Ovary (tissue), 9 donors: ENCODE data around the gene WDR41. TPM values are rescaled to one million over a fixed set of nuclear protein-coding genes. Genes with fewer than 3 reads are reported as not detected.

ENCODE experiments used
- DNase-seq, 5 donors: peaks; one replicate each; pipeline ENCODE4 v3.0.0-alpha.2; 2019 to 2020
- H3K27ac ChIP-seq, 2 donors: fragments of 200-600 bp; one replicate each; pipeline versions ENCODE4 v1.5.1 to v1.8.0; 2019 to 2022
- H3K27me3 ChIP-seq: fragments of 200-600 bp; one replicate; pipeline ENCODE4 v1.8.0; 2022
- H3K36me3 ChIP-seq: fragments of 200-600 bp; sonication (generic); one replicate; pipeline ENCODE4 v1.5.1; 2019
- H3K4me1 ChIP-seq: one replicate; pipeline ENCODE4 v1.8.1; 2013; ENCODE audit warnings: mild to moderate bottlenecking, moderate library complexity; ENCODE audit not compliant: insufficient read depth
- H3K4me3 ChIP-seq: fragments of 200-600 bp; sonication (generic); one replicate; pipeline ENCODE4 v1.5.1; 2017
- H3K9me3 ChIP-seq, 2 donors: fragments of 200-600 bp in 1 of 2; sonication (generic) in 1 of 2; one replicate each; pipeline versions ENCODE4 v1.5.1 to v1.8.1; 2013 to 2019; ENCODE audit warnings: mild to moderate bottlenecking in 1 of 2, moderate library complexity in 1 of 2
- CTCF ChIP-seq, 3 donors: fragments of 450-650 bp in 2 of 3; fragments of 200-600 bp in 1 of 3; IDR thresholded peaks; one replicate each; pipeline versions ENCODE4 v1.5.1 to v1.8.0; 2016 to 2022; ENCODE audit warnings: antibody characterized with exemption in 3 of 3, mild to moderate bottlenecking in 1 of 3
- EP300 ChIP-seq: sonication (generic); formaldehyde crosslinking; IDR thresholded peaks from one replicate; pipeline ENCODE4 v1.6.1; 2017; ENCODE audit warnings: antibody characterized with exemption
- POLR2A ChIP-seq: fragments of 450-650 bp; IDR thresholded peaks from one replicate; pipeline ENCODE4 v1.6.1; 2017; ENCODE audit warnings: antibody characterized with exemption, mild to moderate bottlenecking, moderate library complexity
- WGBS, 3 donors: extraction: QIAGEN DNeasy Blood & Tissue Kit in 1 of 3; methylation state at CpG; one replicate each; pipeline versions ENCODE4 v1.1.5 to v1.1.7; 2013 to 2017; 5-methylcytosine and 5-hydroxymethylcytosine counted together
- intact Hi-C, 4 donors: fragments of 100-400 bp; cut with DNase I; formaldehyde crosslinking; loops; one replicate each; pipeline versions ENCODE4 v1.11.0 to v1.15.1; 2022 to 2023
- polyA plus RNA-seq, 2 donors: library from polyadenylated mRNA; stranded (reverse); fragments of 200-250 nt in 1 of 2; fragments of 350-450 nt in 1 of 2; fragmentation: Illumina TruSeq in 1 of 2; extraction: RNeasy Lipid Tissue Mini Kit (QIAGEN cat#74804) in 1 of 2; gene quantifications; one replicate each; pipeline ENCODE4 v1.2.3, GENCODE V29; 2013 to 2014
- total RNA-seq, 7 donors: library from RNA; depleted of rRNA in 2 of 7; stranded (reverse); fragments of >200 nt in 2 of 7; fragmentation: NEBNext Ultra II Directional in 3 of 7; extraction: Animal tissue kit (Norgen Biotek cat#: 25700) in 3 of 7; gene quantifications; one replicate each; pipeline versions ENCODE4 v1.1.0 to v1.2.4, GENCODE V29; 2016 to 2023
- donor health status: DM: no; HTN: no; CAD: no; lungs with moderate emphysema.
- donor health status: DM: no; HTN: no; CAD: no.
- donor health status: Bipolar disorder and iron deficiency.
- donor health status: DM: yes; HTN: yes; CAD: no.
- donor health status: DM: no; HTN: no; CAD: no.
- donor health status: DM: yes; HTN: yes; CAD: no.

Gene WDR41
- total and polyA plus RNA-seq, 9 donors = 7.5 to 45.4 (median 31.9) TPM

GRCh38 chr5:77418162-77418561 lies 74.0 kb downstream of the WDR41 start:
- 57 to 79% (median 67%) methylated on average over 5 of the region's 5 CpGs for WGBS, 3 donors
- intact Hi-C loops = no loop called here
- H3K9me3 ChIP-seq = no peaks in the 10 kb centered on the region

GRCh38 chr5:77413049-77413448 lies 79.1 kb downstream of the WDR41 start:
- no peaks in the 10 kb centered on the region for H3K27me3 ChIP-seq
- no peak overlapping the region for H3K27ac ChIP-seq
- no peak for TF ChIP-seq POLR2A
- no peaks in the 10 kb centered on the region for H3K36me3 ChIP-seq
- H3K4me1 ChIP-seq = no peaks in the 10 kb centered on the region
- intact Hi-C loops = no loop called here
- no peak for DNase-seq
- WGBS, 3 donors = 92 to 93% (median 93%) methylated on average over 7 of the region's 7 CpGs
- no peaks in the 10 kb centered on the region for H3K9me3 ChIP-seq
- H3K4me3 ChIP-seq = no peak overlapping the region

More at GRCh38 chr5:77418162-77418561, 74.0 kb downstream of the WDR41 start:
- no peaks in the 10 kb centered on the region for H3K4me1 ChIP-seq
- no peaks in the 10 kb centered on the region for H3K36me3 ChIP-seq
- no peak overlapping the region for H3K4me3 ChIP-seq
- DNase-seq = no peak
- TF ChIP-seq EP300 = no peak
- TF ChIP-seq CTCF (IDR thresholded peaks at IDR 0.05) = no peak
- TF ChIP-seq POLR2A = no peak
- H3K27me3 ChIP-seq = no peaks in the 10 kb centered on the region
- no peak overlapping the region for H3K27ac ChIP-seq

- Histone ChIP-seq H3K4me3 (no peak overlapping the region), H3K36me3 (no peaks in the 10 kb centered on the region), H3K27me3 (no peaks in the 10 kb centered on the region), H3K4me1 (no peaks in the 10 kb centered on the region), H3K9me3 (no peaks in the 10 kb centered on the region), H3K27ac (no peak overlapping the region)
- no peak for TF ChIP-seq EP300
- no peak for TF ChIP-seq POLR2A
- TF ChIP-seq CTCF (IDR thresholded peaks at IDR 0.05) = no peak
- WGBS, 3 donors = 78 to 85% (median 84%) methylated on average over 10 of the region's 10 CpGs
- intact Hi-C loops = no loop called here
- no peak for DNase-seq
Observed at GRCh38 chr5:77409870-77410621, 82.1 kb downstream of the WDR41 start.

DNA sequence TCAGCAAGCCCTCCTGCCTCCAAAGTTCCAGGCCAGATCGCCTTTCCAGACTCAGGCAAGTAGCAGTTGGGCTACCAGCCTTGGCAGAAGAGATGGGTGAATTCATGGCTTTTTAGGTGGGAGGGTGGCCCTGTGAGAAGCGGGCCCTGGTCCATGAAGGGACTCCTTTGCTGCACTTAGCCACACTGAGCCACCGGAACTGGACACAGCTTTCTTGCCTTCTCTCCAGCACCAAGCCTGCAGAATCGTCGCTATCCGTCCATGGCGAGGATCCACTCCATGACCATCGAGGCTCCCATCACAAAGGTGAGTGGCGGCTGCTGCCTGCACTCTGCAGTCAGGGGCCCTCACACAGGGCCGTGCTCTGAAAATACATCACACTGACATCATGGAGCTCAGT lies 85.0 kb downstream of the WDR41 start:
- Histone ChIP-seq H3K27ac (no peak overlapping the region), H3K27me3 (no peaks in the 10 kb centered on the region), H3K9me3 (no peaks in the 10 kb centered on the region), H3K36me3 (no peaks in the 10 kb centered on the region), H3K4me1 (no peaks in the 10 kb centered on the region), H3K4me3 (no peak overlapping the region)
- no peak for DNase-seq
- TF ChIP-seq POLR2A (no peak), CTCF (IDR thresholded peaks at IDR 0.05) (no peak), EP300 (no peak)
- intact Hi-C loops = no loop called here
- WGBS, 3 donors = 94 to 95% (median 94%) methylated on average over 10 of the region's 10 CpGs

DNA sequence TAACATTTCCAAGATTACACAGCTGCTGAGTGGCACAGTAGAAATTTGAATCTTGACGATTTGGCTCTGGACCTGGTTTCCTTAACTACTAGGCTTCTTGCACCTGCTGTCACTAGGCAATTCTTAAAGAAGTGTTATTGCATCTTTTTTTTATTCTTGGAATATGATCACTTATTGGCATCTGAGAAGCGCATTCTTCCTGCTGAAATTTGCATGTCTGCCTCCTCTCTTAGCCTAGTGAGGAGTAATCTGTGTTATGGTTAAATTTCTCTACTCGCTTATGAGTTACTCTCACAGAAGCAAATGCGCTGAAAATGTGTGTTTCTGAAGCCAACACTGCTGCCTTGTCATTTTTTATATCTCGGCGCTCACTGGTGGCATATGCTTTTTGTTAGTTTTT lies 89.3 kb downstream of the WDR41 start:
- Histone ChIP-seq H3K9me3 (no peaks in the 10 kb centered on the region), H3K4me3 (no peak overlapping the region), H3K27me3 (no peaks in the 10 kb centered on the region), H3K4me1 (no peaks in the 10 kb centered on the region), H3K36me3 (no peaks in the 10 kb centered on the region), H3K27ac (no peak overlapping the region)
- TF ChIP-seq CTCF (IDR thresholded peaks at IDR 0.05) = no peak
- TF ChIP-seq POLR2A = no peak
- no peak for TF ChIP-seq EP300
- intact Hi-C loops = no loop called here
- WGBS, 3 donors = 53 to 69% (median 63%) methylated on average over 6 of the region's 6 CpGs
- DNase-seq = no peak
